OCI-LY3 (cell line): Measurements from ENCODE around the gene NRG3.

Source experiments
- EZH2phosphoT487 ChIP-seq: fragments of 200-600 bp; shearing (Covaris generic); IDR thresholded peaks from 2 replicates; pipeline ENCODE4 v1.6.1; 2018; ENCODE audit warnings: antibody characterized with exemption, mixed run types, low read depth
- TF ChIP-seq, protein P1 (sequence below): fragments of 200-600, 300-600 bp; sonication (generic); IDR thresholded peaks from 2 replicates; pipeline ENCODE4 v1.5.1; 2014; ENCODE audit warnings: antibody characterized with exemption, low read length, low read depth

DNA sequence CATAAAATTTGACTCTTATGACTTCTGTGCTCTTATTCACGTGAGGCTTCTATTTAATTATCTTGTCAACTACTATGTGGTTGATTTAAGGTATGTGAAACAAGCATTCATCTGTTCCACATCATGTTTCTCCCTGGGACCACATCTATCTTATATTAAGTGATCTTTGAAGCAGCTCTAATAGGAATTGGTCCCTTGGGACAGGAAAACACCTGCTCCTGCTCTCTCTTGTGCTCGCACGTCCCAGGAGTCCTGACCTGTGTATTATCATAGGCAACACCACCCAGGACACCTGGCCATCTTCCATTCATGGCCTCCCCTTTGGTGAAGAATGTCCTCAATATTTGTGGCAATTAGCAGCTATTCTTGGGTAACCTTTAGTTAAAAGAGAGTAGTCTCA, 269.2 kb downstream of the NRG3 start:
- TF ChIP-seq EZH2phosphoT487, result no peak
- TF ChIP-seq, protein P1, sequence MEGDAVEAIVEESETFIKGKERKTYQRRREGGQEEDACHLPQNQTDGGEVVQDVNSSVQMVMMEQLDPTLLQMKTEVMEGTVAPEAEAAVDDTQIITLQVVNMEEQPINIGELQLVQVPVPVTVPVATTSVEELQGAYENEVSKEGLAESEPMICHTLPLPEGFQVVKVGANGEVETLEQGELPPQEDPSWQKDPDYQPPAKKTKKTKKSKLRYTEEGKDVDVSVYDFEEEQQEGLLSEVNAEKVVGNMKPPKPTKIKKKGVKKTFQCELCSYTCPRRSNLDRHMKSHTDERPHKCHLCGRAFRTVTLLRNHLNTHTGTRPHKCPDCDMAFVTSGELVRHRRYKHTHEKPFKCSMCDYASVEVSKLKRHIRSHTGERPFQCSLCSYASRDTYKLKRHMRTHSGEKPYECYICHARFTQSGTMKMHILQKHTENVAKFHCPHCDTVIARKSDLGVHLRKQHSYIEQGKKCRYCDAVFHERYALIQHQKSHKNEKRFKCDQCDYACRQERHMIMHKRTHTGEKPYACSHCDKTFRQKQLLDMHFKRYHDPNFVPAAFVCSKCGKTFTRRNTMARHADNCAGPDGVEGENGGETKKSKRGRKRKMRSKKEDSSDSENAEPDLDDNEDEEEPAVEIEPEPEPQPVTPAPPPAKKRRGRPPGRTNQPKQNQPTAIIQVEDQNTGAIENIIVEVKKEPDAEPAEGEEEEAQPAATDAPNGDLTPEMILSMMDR, result no peak
